Right renal pelvis (tissue), 4 donors: ENCODE measurements around the gene GRSF1. TPM values are rescaled to one million over a fixed set of nuclear protein-coding genes. Genes with fewer than 3 reads are reported as not detected.
"Not testable (repeated sequence)": the region's sequence is repeated elsewhere in the genome, so short reads cannot be mapped to it uniquely, and the experiment has no call there.

Experiments used
- DNase-seq, 4 donors: peaks; one replicate each; pipeline ENCODE4 v3.0.0-alpha.2; 2013; ENCODE audit warnings: low read depth in 4 of 4, low spot score in 3 of 4, missing footprints in 1 of 4
- polyA plus RNA-seq, 4 donors: library from polyadenylated mRNA; unstranded; fragments of 120-200 nt; gene quantifications; one replicate each; pipeline ENCODE4 v1.2.1, GENCODE V29; 2013; ENCODE audit not compliant: insufficient read length in 4 of 4

The GRSF1 gene, protein sequence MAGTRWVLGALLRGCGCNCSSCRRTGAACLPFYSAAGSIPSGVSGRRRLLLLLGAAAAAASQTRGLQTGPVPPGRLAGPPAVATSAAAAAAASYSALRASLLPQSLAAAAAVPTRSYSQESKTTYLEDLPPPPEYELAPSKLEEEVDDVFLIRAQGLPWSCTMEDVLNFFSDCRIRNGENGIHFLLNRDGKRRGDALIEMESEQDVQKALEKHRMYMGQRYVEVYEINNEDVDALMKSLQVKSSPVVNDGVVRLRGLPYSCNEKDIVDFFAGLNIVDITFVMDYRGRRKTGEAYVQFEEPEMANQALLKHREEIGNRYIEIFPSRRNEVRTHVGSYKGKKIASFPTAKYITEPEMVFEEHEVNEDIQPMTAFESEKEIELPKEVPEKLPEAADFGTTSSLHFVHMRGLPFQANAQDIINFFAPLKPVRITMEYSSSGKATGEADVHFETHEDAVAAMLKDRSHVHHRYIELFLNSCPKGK
- polyA plus RNA-seq: 100 to 1,000 TPM; 118 to 139 (median 137) TPM

DNA sequence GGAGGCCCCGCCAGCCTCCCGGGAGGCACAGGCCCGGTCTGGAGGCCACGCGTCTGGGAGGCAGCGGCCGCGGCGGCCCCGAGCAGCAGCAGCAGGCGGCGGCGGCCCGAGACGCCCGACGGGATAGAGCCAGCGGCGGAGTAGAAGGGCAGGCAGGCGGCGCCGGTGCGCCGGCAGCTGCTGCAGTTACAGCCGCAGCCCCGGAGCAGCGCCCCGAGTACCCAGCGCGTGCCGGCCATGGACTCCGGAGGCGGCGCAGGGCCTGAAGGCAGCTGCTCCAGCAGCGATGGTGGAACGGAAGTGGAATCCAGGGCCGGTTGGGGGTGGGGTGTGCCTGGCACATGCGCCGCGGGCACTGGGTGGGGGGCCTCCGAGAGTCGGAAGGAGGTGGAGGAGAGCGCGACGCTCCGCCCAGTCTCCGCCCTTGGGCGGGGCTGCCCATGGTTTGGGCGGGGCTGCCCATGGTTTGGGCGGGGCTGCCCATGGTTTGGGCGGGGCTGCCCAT lies at the start of gene GRSF1:
Gene GRSF1 (minus strand): TSS at position 302 of the 505 bp plus-strand sequence. CDS start 63 bp downstream, at position 239.
- peak; percentile 78 to 83 (median 80) for DNase-seq

DNA sequence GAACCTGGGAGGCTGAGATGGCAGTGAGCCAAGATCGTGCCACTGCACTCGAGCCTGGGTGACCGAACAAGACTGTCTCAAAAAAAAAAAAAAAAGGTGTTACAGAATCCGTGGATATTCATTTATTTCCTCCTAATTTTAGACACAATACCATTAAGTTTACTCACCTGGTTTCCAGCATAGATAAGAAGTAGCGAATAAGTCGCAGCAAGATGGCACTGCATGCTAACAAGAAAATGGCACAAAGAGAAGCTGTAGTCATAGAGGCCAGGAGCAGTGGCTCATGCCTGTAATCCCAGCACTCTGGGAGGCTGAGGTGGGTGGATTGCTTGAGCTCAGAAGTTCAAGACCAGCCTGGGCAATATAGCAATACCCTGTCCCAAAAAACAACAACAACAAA lies 45.5 kb upstream of the GRSF1 start:
- no peak for DNase-seq

DNA sequence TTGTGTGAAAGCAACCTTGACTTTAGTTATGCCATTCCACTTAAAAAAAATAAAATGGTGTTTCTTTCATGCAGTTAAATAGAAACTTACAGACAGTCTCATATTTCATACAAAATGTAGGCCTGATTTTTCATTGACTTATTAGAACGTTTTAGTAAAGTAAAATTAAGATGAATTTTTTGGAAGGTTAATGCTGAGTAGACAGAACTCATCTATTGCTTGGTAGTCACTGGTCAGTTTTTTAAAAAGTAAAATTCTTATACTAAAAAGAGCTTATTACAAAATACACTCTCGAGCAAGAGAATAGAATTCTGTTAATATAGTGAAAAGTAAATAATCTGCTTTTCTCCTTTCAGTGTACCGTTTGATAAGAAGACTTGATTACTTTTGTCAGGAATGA lies 41.0 kb upstream of the GRSF1 start:
- no peak for DNase-seq

DNA sequence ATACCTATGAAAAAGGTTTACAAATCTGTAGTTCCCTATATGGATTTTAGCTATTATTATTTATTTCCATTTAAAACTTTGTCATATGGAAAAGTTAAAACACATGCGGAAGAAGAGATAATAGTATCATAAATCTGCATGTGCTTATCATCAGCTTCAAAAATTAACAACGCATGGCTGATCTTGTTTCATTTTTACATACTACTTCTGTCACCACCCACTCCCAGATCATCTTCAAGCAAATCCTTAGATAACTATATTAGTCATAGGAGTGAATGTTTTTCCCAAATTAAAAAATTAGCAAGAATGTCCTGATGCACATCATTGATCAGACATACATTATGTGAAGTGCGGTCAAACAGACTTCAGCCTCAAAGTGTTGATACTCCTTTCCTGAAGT lies 37.9 kb upstream of the GRSF1 start:
- no peak for DNase-seq

DNA sequence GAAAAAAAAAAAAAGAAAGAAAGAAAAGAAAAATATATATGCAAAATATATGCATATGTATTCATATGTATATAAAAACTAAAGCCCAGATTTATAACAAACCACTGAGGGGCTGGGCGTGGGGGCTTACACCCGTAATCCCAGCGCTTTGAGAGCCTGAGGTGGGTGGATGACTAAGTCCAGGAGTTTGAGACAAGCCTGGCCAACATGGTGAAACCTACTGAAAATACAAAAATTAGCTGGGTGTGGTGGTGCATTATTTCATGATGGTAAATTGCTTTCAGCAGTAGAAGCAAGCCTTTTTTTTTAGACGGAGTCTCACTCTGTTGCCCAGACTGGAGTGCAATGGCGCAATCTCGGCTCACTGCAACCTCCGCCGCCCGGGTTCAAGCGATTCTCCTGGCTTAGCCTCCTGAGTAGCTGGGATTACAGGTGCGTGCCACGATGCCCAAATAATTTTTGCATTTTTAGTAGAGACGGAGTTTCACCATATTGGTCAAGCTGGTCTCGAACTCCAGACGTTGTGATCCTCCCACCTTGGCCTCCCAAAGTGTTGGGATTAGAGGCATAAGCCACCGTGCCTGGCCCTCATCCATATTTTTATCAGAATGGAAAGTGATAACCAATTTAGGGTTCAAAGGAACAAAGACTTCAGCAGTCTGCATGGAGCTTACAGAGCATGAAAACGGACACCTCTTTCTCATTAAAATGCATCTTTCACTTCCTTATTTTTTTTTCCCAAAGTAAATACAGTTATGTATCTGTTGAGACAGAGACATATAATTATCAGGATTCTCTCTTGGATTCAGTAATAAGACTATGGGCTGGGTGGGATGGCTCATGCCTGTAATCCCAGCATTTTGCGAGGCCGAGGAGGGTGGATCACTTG lies 34.8 kb upstream of the GRSF1 start:
- no peak for DNase-seq

DNA sequence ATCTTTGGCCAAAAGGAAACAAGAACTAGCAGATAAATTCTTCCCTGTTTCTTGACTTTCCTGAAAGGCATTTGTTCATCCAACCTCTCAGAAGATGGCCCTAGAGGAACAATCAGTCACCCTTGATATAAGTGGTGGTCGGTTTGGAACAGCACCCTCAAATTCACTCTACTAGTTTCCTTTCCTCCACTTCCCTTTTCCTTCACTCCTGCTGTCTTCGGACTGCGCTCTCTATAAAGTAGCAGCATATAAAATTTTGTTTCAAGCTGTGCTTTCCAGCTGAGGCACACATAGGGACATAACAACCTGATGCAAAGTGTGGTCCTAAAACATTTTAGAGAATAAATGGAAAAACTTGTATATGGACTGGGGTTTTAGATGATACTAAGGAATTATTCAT lies 33.5 kb upstream of the GRSF1 start:
- no peak for DNase-seq

DNA sequence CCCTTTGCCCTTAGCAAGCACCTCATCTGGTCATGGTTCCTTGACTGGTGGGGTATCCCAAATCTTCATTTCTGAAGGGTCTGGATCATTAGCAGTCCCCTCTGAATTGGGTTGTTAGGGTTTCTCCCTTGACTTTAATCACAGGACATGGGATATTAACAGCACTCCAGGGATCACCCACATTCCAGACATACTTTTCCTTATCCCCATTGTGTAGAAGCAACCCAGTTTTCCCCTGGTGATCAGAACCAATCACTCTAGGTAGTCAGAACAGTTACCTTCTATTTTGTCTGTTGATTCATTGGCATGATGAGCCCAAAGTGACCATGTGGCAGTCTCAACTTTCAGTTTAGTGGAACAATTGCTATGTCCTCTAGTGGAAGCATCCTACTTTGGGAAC lies 29.1 kb upstream of the GRSF1 start:
- no peak for DNase-seq

DNA sequence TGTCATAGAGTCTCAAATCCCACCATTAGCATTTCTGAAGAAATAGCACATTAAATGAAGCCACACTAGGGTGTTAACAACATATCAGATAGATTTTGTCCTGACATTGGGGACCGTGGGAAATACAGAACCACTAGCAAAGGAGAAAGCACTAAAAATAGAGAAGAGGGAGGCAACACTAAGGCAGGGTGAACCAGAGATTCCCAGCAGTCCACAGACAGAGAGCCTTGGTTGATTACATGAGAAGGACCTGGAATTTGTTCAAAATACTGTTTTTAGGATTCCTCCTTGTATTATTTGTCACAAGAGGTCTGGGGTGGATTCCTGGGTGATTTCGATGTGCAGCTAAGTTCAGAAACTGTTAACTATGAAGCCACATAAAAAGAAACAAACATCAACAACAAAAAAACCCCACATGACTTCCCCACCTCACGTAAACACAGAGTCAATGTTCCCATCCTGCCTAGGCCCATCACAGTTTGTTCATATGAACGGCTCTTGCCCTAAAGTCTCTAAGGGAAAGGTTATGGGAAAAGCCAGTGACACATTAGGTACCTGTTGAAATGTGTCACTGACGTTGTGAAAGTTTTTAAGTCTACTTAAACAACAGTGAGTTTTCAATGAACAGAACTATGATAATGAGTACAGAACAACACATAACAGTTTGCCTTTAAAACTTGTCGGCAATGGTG lies 23.6 kb upstream of the GRSF1 start:
- no peak for DNase-seq

DNA sequence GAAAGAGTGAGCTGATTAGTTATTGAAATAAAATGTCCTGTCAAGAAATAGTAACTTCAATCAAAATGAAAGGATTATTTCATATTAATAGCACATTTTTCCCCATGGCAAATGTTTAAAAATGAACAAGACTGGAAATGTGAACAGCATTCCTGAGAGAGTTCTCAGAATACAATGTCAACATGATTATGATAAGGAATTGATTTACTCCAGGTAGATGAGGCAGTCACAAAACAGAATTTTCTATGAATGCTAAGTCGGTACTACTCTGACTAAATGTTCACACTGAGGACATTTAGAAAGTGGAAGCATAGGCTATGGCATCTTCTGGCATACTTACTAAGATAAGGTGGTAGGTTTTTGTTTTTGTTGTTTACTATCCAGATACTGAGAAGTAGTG lies 19.4 kb upstream of the GRSF1 start:
- no peak for DNase-seq

DNA sequence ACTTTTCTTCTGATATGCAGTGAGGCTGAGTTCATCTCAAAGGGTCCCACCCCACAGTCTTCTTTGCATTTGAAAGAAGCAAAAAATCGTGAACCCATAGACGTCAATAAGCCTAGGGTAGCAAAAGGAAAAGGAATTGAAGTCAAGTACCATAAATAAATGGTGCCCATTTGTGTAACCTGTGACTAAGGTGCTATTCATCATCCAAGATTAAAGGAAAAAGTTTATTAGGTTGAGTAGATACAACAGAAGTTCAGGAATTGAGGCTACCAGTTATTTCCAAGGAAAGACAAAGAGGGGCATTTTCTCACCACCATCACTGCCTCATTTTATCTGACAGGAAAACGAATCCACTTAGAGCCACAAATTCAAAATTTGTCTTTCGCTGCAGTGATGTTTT lies 18.8 kb upstream of the GRSF1 start:
- DNase-seq: no peak

DNA sequence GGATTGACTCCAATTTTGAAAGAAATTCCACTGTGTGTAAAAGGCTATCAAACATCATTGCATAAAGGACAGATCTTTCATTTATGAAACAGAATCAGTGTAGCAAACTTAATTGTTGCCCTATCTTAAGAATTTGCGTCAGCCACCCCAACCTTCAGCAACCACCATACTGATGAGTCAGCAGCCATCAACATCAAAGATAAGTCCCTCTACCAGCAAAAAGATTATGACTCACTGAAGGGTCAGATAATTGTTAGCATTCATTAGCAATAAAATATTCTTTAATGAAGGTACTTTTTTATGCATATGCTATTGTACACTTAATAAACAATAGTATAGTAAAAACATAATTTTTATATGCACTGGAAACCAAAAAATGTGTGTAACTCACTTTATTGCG lies 15.8 kb upstream of the GRSF1 start:
- DNase-seq: no peak

DNA sequence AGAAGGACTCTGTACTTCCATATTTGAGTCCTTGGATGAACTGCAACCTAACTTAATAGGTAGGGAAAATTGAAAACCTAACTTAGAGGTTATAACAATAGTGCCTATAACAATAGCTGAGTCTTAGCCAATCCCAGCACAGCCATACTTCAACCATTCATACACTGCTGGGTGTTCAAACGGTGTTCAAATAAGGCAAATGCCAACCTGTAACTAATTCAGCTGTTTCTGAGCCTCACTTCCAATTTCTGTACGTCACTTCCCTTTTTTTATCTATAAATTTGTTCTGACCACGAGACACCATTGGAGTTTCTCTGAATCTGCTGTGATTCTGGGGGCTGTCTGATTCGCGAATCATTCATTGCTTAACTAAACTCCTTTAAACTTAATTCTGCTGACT lies 9.6 kb upstream of the GRSF1 start:
- DNase-seq: no peak

DNA sequence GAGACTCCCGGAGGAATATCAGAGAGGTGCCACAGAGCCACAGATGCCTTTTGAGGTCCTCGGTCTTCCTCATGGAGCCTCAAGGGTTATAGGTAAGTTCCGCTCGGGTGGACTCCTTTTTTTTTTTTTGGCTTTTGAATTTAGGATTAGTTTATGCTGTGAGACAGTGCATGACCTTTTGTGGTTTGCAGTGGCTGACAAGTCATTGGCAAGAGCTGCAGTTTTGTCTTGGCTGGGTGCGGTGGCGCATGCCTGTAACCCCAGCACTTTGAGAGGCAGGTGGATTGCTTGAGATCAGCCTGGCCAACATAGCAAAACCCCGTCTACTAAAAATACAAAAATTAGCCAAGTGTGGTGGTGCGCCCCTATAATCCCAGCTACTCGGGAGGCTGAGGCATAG lies 4.5 kb upstream of the GRSF1 start:
- DNase-seq: no peak

DNA sequence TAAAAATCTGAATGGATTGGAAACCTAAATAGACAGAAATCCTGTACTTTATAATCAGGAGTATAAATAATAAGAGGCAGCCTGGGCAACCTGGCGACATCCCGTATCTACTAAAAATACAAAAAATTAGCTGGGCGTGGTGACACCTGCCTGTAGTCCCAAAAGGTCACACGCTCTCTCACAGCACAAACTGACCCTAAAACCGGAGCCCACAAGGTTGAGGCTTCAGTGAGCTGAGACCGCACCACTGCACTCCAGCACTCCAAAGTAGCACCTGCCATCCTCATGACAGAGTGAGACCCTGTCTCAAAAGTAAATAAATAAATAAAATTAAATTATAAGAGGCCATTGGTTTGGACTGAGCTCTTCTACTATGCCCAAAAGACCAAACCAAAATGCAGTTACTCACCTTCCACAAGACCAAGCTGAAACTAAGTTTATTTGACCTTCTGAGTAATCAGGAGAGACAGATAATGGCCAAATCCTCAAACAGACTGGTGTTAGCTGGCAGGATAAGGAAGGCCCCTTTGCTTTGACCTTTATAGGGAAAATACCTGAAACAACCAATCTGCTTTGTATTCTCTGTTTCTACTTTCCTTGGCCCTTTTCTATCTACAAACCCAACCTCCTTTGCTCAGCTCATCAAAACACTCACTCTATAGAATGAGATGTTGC lies 3.2 kb upstream of the GRSF1 start:
- no peak for DNase-seq

DNA sequence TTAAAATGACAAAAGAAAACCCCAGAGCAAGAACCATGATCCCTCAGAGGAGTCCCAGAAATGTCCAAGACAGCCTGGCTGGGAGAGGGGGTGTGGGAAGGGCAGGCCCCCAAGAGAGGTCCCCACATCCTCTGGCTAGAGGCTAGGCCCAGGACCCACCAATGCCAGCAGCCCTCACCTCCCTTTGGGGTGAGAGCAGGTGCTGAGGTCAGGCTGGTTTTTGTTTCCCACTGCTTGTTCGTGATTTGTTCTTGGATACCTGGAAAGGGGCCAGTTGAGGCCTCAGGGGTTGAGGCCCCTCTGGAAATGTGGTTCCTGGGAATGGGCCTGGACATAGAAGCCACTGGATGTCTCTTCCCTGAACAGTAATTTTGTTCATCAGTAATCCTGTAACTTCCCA lies 2.3 kb upstream of the GRSF1 start:
- DNase-seq: no peak

DNA sequence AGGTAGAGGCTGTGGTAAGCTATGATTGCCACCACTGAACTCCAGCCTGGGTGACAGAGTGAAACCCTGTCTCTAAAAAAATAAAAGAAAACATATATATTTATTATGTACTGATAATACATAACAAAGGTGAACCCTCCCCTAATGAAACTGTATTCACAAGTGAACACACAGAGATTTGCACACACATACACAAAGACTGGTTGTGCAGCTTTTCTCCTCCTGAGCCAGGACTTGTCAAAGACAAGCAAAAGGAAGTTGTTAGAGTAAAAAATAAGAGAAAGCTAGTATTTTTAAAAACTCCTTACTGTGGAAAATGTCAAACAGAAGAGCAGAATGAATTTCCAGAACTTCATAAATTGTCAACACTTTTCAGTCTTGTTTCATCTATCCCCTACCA lies 1.5 kb upstream of the GRSF1 start:
- DNase-seq: no peak

DNA sequence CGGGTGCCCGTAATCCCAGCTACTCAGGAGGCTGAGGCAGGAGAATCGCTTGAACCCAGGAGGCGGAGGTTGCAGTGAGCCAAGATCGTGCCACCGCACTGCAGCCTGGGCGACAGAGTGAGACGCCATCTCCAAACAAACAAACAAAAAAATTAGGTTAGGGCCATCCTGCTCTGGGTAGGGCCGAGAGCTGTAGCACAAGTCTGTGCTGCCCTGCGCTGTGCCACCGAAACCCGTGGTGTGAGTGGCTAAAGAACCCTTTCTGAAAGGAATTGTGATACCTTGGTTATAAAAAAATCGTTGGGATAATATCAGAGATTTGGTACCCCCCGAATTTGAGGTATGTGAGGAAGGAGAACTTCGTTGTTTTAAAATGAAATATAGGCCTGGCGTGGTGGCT lies 941 bp upstream of the GRSF1 start:
- DNase-seq: not testable (repeated sequence)

DNA sequence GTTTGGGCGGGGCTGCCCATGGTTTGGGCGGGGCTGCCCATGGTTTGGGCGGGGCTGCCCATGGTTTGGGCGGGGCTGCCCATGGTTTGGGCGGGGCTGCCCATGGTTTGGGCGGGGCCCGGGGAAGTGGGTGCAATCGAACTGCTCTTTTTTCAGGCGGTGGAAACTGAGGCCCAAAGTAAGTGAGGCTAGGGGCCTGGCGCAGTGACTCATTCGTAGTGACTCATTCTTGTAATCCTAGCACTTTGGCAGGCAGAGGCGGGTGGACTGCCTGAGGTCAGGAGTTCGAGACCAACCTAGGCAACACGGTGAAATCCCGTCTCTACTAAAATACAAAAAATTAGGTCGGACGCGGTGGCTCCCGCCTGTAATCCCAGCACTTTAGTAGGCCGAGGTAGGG lies 447 bp upstream of the GRSF1 start:
- not testable (repeated sequence) for DNase-seq

DNA sequence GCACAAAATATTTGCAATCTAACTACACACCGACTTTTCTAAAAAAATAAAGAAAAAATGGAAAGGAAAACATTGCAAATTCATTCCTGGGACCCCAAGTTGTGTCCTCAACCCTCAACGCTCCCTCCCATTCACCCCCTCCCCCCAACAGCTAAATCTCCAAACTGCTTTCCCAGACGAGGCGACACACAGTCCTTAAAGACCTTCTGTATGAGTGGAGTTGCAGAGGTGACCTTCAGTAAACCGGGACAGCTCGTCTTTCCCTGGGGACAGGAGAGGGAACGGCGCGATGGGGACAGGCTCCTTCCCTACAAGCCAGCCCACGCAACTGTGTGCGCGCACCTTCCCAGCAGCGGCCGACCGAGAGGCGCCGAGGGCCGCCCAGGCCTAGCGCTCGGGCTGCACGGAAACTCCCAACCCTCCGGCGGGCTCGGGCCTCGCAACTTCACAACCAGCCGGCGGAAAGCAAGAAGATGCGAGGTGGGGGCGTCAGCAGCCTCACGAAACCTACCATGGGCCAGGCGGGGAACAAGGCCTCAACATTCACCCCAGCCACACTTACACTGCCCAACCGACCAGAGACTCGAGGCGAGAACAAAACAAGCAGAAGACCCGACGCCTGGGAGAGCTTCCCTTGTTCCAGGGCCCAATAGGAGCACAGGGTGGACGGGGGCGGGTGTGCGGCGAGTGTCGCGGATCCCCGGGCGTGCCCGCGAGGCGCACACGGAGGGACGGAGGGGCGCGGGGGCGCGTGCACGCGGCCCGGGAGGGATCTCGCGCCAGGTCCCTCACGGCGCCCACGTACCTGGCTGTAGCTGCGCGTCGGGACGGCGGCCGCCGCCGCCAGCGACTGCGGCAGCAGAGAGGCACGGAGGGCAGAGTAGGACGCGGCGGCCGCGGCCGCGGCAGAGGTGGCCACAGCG lies 763 bp downstream of the GRSF1 start:
- peak in 2 of 4 donors; percentile 41 to 68 for DNase-seq
